IMR-90 (cell line): Measurements from ENCODE around the gene F11. TPM values are rescaled to one million over a fixed set of nuclear protein-coding genes. Genes with fewer than 3 reads are reported as not detected.
"Not testable (repeated sequence)": the region's sequence is repeated elsewhere in the genome, so short reads cannot be mapped to it uniquely, and the experiment has no call there.

Experiments
- ATAC-seq: fragments of 200-7000 bp; cut with Tn5 transposase; 2 replicates; pipeline ENCODE4 v1.9.1; 2020; ENCODE audit warnings: low read depth, mild to moderate bottlenecking, moderate library complexity
- BruUV-seq: library from RNA; stranded (reverse); fragments of 400-500 nt; replicated peaks from 2 replicates; lab custom pipeline; 2021; lab: Mats Ljungman, UMichigan
- CTCF ChIA-PET: fragments of 300-600 bp; formaldehyde crosslinking; extraction: SDS; loops from one replicate; lab custom pipeline; 2021; ENCODE audit warnings: antibody characterized with exemption; lab: Yijun Ruan, JAX
- POLR2A ChIA-PET: fragments of 300-600 bp; sonication (Branson Sonifier 250); formaldehyde crosslinking; loops from one replicate; lab custom pipeline; 2022; ENCODE audit warnings: antibody characterized with exemption; ENCODE audit not compliant: unreplicated experiment; lab: Charles Lee
- DNase-seq: peaks from one replicate; pipeline ENCODE4 v3.0.0; 2013
- H2AFZ ChIP-seq: replicated peaks from 2 replicates; pipeline ENCODE3; 2013; ENCODE audit warnings: low read length, mild to moderate bottlenecking; ENCODE audit not compliant: poor library complexity
- H2AK5ac ChIP-seq: 2 replicates; pipeline ENCODE4 v1.6.1; 2013; ENCODE audit warnings: low read depth, low read length, inconsistent platforms
- H2AK9ac ChIP-seq: replicated peaks from 2 replicates; pipeline ENCODE3; 2013; ENCODE audit warnings: mild to moderate bottlenecking, low read depth, low read length, moderate library complexity; ENCODE audit not compliant: poor library complexity
- H2BK120ac ChIP-seq: 2 replicates; pipeline ENCODE4 v1.6.1; 2013; ENCODE audit warnings: low read depth, low read length, inconsistent platforms
- H2BK15ac ChIP-seq: 3 replicates; pipeline ENCODE4 v1.6.1; 2013; ENCODE audit warnings: low read depth, low read length, inconsistent platforms
- H2BK20ac ChIP-seq: 2 replicates; pipeline ENCODE4 v1.6.1; 2013; ENCODE audit warnings: low read depth, mild to moderate bottlenecking, inconsistent platforms, low read length, moderate library complexity
- H2BK5ac ChIP-seq: 2 replicates; pipeline ENCODE4 v1.6.1; 2013; ENCODE audit warnings: mild to moderate bottlenecking, low read depth, low read length, inconsistent platforms; ENCODE audit not compliant: poor library complexity, severe bottlenecking
- H3K14ac ChIP-seq: replicated peaks from 2 replicates; pipeline ENCODE4 v1.6.1; 2013; ENCODE audit warnings: low read depth, low read length, inconsistent platforms
- H3K18ac ChIP-seq: 2 replicates; pipeline ENCODE4 v1.6.1; 2013; ENCODE audit warnings: low read depth, low read length, control low read depth
- H3K23ac ChIP-seq: 2 replicates; pipeline ENCODE4 v1.6.1; 2013; ENCODE audit warnings: low read depth, low read length, inconsistent platforms
- H3K27ac ChIP-seq: 2 replicates; pipeline ENCODE4 v1.5.1; 2013; ENCODE audit warnings: mild to moderate bottlenecking, control low read depth, low read length; ENCODE audit not compliant: insufficient read depth
- H3K27me3 ChIP-seq: 2 replicates; pipeline ENCODE4 v1.6.1; 2013; ENCODE audit warnings: low read length; ENCODE audit not compliant: control insufficient read depth, insufficient read depth
- H3K36me3 ChIP-seq: 2 replicates; pipeline ENCODE4 v1.6.1; 2013; ENCODE audit warnings: low read length, mixed read lengths; ENCODE audit not compliant: control insufficient read depth, insufficient read depth
- H3K4ac ChIP-seq: 2 replicates; pipeline ENCODE4 v1.6.1; 2013; ENCODE audit warnings: low read depth, low read length, inconsistent platforms
- H3K4me1 ChIP-seq: 2 replicates; pipeline ENCODE4 v1.6.1; 2013; ENCODE audit warnings: low read length, mixed read lengths; ENCODE audit not compliant: control insufficient read depth, insufficient read depth
- H3K4me2 ChIP-seq: 2 replicates; pipeline ENCODE4 v1.6.1; 2013; ENCODE audit warnings: low read depth, mild to moderate bottlenecking, control low read depth, low read length, moderate library complexity
- H3K4me3 ChIP-seq: 2 replicates; pipeline ENCODE4 v1.5.1; 2013; ENCODE audit warnings: low read depth, mild to moderate bottlenecking, control low read depth, low read length, moderate library complexity; ENCODE audit not compliant: insufficient read depth
- H3K56ac ChIP-seq: 2 replicates; pipeline ENCODE4 v1.6.1; 2013; ENCODE audit warnings: low read length, inconsistent platforms; ENCODE audit not compliant: insufficient read depth; ENCODE audit errors: extremely low read depth
- H3K79me1 ChIP-seq, 2 experiments: 2 replicates each; pipeline ENCODE4 v1.6.1; 2013; ENCODE audit warnings: low read length in 2 of 2, inconsistent platforms in 1 of 2, low read depth in 1 of 2
- H3K9ac ChIP-seq: 2 replicates; pipeline ENCODE4 v1.6.1; 2013; ENCODE audit warnings: low read depth, low read length, control low read depth
- H3K9me1 ChIP-seq: 2 replicates; pipeline ENCODE4 v1.6.1; 2013; ENCODE audit warnings: low read length, inconsistent platforms; ENCODE audit not compliant: insufficient read depth
- H3K9me3 ChIP-seq: 2 replicates; pipeline ENCODE4 v1.6.1; 2013; ENCODE audit warnings: low read length; ENCODE audit not compliant: control insufficient read depth, insufficient read depth
- H4K20me1 ChIP-seq: 2 replicates; pipeline ENCODE4 v1.6.1; 2013; ENCODE audit warnings: low read length, inconsistent platforms; ENCODE audit not compliant: insufficient read depth
- H4K5ac ChIP-seq: 2 replicates; pipeline ENCODE4 v1.6.1; 2013; ENCODE audit warnings: mild to moderate bottlenecking, low read depth, low read length, control low read depth
- H4K8ac ChIP-seq, 2 experiments: 2 replicates each; pipeline ENCODE4 v1.6.1; 2013; ENCODE audit warnings: low read depth in 2 of 2, low read length in 2 of 2, control low read depth in 1 of 2, inconsistent platforms in 1 of 2
- H4K91ac ChIP-seq: 2 replicates; pipeline ENCODE4 v1.6.1; 2013; ENCODE audit warnings: low read depth, low read length, inconsistent platforms; ENCODE audit not compliant: insufficient read depth
- CHD1 ChIP-seq: IDR thresholded peaks from 2 replicates; pipeline ENCODE4 v1.6.1; 2012; ENCODE audit warnings: low read depth, low read length, improper control_type of control experiment
- MXI1 ChIP-seq: IDR thresholded peaks from 2 replicates; pipeline ENCODE4 v1.6.1; 2012; ENCODE audit warnings: low read depth, mild to moderate bottlenecking, low read length, moderate library complexity, borderline replicate concordance
- POLR2A ChIP-seq: IDR thresholded peaks from 2 replicates; pipeline ENCODE4 v1.6.1; 2012; ENCODE audit warnings: mild to moderate bottlenecking, low read depth, low read length
- RAD21 ChIP-seq: IDR thresholded peaks from 2 replicates; pipeline ENCODE4 v1.6.1; 2012; ENCODE audit warnings: low read length, improper control_type of control experiment
- RFX5 ChIP-seq: IDR thresholded peaks from 2 replicates; pipeline ENCODE4 v1.8.0; 2012; ENCODE audit warnings: low read depth, mild to moderate bottlenecking, low read length, moderate library complexity
- SMC3 ChIP-seq: fragments of 150-350 bp; IDR thresholded peaks from 2 replicates; pipeline ENCODE4 v1.6.1; 2016; ENCODE audit warnings: low read depth, mild to moderate bottlenecking, antibody characterized with exemption, low read length, moderate library complexity
- WGBS, 2 experiments: methylation state at CpG; one replicate each; pipeline versions ENCODE4 v1.1.5 to v1.1.7; 2013; ENCODE audit warnings: missing lambda C conversion rate in 2 of 2; ENCODE audit not compliant: insufficient read length in 1 of 2; ENCODE audit errors: extremely low coverage in 2 of 2; 5-methylcytosine and 5-hydroxymethylcytosine counted together
- dilution Hi-C: fragments of 300-500 bp; cut with HindIII; formaldehyde crosslinking; loops from one replicate; pipeline ENCODE4 v1.14.3; 2018; ENCODE audit warnings: low sequenced_read_pairs; ENCODE audit not compliant: unreplicated experiment
- in situ Hi-C: fragments of 300-500 bp; cut with MboI; formaldehyde crosslinking; loops from 3 replicates; pipeline ENCODE4 v1.14.3; 2019; ENCODE audit warnings: low sequenced_read_pairs, inconsistent platforms, mixed read lengths
- intact Hi-C: fragments of 100-400 bp; cut with micrococcal nuclease; formaldehyde crosslinking; loops from 2 replicates; pipeline ENCODE4 v1.10.0; 2022
- polyA plus RNA-seq, 3 experiments: library from polyadenylated mRNA; depleted of rRNA; stranded (reverse); fragments of >200 nt; gene quantifications; 2 replicates each; pipeline ENCODE4 v1.2.3, GENCODE V29; 2012; ENCODE audit warnings: low replicate concordance in 1 of 3
- total RNA-seq: library from RNA; depleted of rRNA; stranded (reverse); fragments of >200 nt; gene quantifications from 2 replicates; pipeline ENCODE4 v1.2.3, GENCODE V29; 2012
- TF ChIP-seq, protein P1 (sequence below): fragments of 150-350 bp; IDR thresholded peaks from 2 replicates; pipeline ENCODE4 v1.6.1; 2016; ENCODE audit warnings: low read depth, mild to moderate bottlenecking, low read length, moderate library complexity, borderline replicate concordance
- TF ChIP-seq, protein P2 (sequence below): conservative IDR thresholded peaks from 2 replicates; pipeline ENCODE4 v1.5.1; 2012; ENCODE audit warnings: mild to moderate bottlenecking, low read depth, low read length, improper control_type of control experiment

Gene F11
- total and polyA plus RNA-seq, 2 of the 4 experiments (the other 2 are of a cell fraction), result not detected

DNA sequence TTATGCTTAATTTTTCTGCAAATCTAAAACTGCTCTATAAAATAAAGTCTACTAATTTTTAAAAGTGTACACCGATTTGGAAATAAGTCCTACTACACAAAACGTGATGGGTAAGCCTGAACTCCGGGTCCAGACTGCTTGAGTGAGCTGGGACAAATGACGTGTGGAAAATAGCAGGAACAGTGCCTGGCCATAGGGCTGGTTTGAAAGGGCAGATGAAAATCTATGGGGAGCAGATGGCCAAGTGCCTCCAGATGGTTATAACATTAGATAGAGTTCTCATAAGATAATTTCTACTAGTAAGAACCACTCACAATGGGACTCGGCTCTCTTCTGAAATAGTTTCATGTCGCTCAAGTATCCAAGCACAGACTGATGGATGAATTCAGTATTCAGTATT is 52.5 kb downstream of the F11 start:
- ChIA-PET POLR2A (no interaction called here), CTCF (no interaction called here)
- H2AFZ ChIP-seq, result no peak overlapping the region
- no peak overlapping the region for H2AK5ac ChIP-seq
- no peak overlapping the region for H3K18ac ChIP-seq
- H3K9ac ChIP-seq, result no peak overlapping the region
- H3K14ac ChIP-seq, result no peak overlapping the region
- H3K79me1 ChIP-seq, result no peaks in the 10 kb centered on the region
- H3K4ac ChIP-seq, result no peak overlapping the region
- no peak overlapping the region for H2BK5ac ChIP-seq
- H4K20me1 ChIP-seq, result no peaks in the 10 kb centered on the region
- whole genome bisulfite sequencing, 2 experiments, result no CpG with 5 or more reads among the region's 6 CpGs
- H3K4me3 ChIP-seq, result no peak overlapping the region
- H4K5ac ChIP-seq, result no peak overlapping the region
- intact Hi-C loops, result no loop called here
- no peak overlapping the region for H4K91ac ChIP-seq
- ATAC-seq (no peak), DNase-seq (no peak)
- H2BK120ac ChIP-seq, result no peak overlapping the region
- BruUV-seq, result no TSS peak
- no peaks in the 10 kb centered on the region for H3K4me1 ChIP-seq
- H3K9me1 ChIP-seq, result no peaks in the 10 kb centered on the region
- H4K8ac ChIP-seq, result no peak overlapping the region
- dilution Hi-C loops, result no loop called here
- H3K36me3 ChIP-seq, result no peaks in the 10 kb centered on the region
- no peak overlapping the region for H3K4me2 ChIP-seq
- no peak overlapping the region for H3K27ac ChIP-seq
- no peak overlapping the region for H3K56ac ChIP-seq
- TF ChIP-seq RAD21, result no peak
- TF ChIP-seq, protein P1, sequence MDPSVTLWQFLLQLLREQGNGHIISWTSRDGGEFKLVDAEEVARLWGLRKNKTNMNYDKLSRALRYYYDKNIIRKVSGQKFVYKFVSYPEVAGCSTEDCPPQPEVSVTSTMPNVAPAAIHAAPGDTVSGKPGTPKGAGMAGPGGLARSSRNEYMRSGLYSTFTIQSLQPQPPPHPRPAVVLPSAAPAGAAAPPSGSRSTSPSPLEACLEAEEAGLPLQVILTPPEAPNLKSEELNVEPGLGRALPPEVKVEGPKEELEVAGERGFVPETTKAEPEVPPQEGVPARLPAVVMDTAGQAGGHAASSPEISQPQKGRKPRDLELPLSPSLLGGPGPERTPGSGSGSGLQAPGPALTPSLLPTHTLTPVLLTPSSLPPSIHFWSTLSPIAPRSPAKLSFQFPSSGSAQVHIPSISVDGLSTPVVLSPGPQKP, result no peak
- TF ChIP-seq POLR2A, result no peak
- no peak for TF ChIP-seq CHD1
- TF ChIP-seq MXI1, result no peak
- TF ChIP-seq RFX5, result no peak
- TF ChIP-seq SMC3, result no peak
- TF ChIP-seq, protein P2, sequence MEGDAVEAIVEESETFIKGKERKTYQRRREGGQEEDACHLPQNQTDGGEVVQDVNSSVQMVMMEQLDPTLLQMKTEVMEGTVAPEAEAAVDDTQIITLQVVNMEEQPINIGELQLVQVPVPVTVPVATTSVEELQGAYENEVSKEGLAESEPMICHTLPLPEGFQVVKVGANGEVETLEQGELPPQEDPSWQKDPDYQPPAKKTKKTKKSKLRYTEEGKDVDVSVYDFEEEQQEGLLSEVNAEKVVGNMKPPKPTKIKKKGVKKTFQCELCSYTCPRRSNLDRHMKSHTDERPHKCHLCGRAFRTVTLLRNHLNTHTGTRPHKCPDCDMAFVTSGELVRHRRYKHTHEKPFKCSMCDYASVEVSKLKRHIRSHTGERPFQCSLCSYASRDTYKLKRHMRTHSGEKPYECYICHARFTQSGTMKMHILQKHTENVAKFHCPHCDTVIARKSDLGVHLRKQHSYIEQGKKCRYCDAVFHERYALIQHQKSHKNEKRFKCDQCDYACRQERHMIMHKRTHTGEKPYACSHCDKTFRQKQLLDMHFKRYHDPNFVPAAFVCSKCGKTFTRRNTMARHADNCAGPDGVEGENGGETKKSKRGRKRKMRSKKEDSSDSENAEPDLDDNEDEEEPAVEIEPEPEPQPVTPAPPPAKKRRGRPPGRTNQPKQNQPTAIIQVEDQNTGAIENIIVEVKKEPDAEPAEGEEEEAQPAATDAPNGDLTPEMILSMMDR, result no peak
- H3K9me3 ChIP-seq, result no peaks in the 10 kb centered on the region
- H2AK9ac ChIP-seq, result no peak overlapping the region
- H3K23ac ChIP-seq, result no peak overlapping the region
- H2BK15ac ChIP-seq, result no peak overlapping the region
- no peak overlapping the region for H2BK20ac ChIP-seq
- no peaks in the 10 kb centered on the region for H3K27me3 ChIP-seq
- in situ Hi-C loops, result no loop called here

DNA sequence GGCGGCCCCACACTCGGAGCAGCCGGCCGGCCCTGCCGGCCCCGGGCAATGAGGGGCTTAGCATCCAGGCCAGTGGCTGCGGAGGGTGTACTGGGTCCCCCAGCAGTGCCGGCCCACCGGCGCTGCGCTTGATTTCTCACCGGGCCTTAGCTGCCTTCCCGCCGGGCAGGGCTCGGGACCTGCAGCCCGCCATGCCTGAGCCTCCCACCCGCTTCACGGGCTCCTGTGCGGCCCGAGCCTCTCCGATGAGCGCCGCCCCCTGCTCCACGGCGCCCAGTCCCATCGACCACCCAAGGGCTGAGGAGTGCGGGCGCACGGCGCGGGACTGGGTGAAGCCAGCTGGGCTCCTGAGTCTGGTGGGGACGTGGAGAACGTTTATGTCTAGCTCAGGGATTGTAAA is 58.7 kb downstream of the F11 start:
- H2BK20ac ChIP-seq, H3K4ac ChIP-seq, H3K14ac ChIP-seq, H2BK120ac ChIP-seq, H3K18ac ChIP-seq, CTCF ChIA-PET, H3K27me3 ChIP-seq, BruUV-seq, H3K9me3 ChIP-seq, H3K4me2 ChIP-seq, H3K27ac ChIP-seq, H2AK5ac ChIP-seq, H3K4me3 ChIP-seq, POLR2A ChIA-PET, dilution Hi-C loops, H2AFZ ChIP-seq, H3K4me1 ChIP-seq, H2BK5ac ChIP-seq, DNase-seq, H3K23ac ChIP-seq, H3K9me1 ChIP-seq, H2BK15ac ChIP-seq, H4K91ac ChIP-seq, intact Hi-C loops, H4K8ac ChIP-seq, H3K9ac ChIP-seq, ATAC-seq, H3K36me3 ChIP-seq, in situ Hi-C loops, H4K5ac ChIP-seq, H3K79me1 ChIP-seq, H4K20me1 ChIP-seq, H2AK9ac ChIP-seq, H3K56ac ChIP-seq: not testable (repeated sequence)
- 100% methylated on average over 1 of the region's 33 CpGs; no CpG with 5 or more reads in 1 of the 2 experiments for WGBS, 2 experiments
